PC-3 (cell line): ENCODE data around the gene RAX2. TPM values are rescaled to one million over a fixed set of nuclear protein-coding genes. Genes with fewer than 3 reads are reported as not detected.

ENCODE experiments used
- ATAC-seq: fragments of 200-7000 bp; cut with Tn5 transposase; 2 replicates; pipeline ENCODE4 v1.9.1; 2020; ENCODE audit warnings: mild to moderate bottlenecking, moderate library complexity
- BruUV-seq: library from RNA; stranded (reverse); fragments of 400-500 nt; replicated peaks from 2 replicates; lab custom pipeline; 2021; lab: Mats Ljungman, UMichigan
- CTCF ChIA-PET: fragments of 300-600 bp; sonication (Branson Sonifier 250); formaldehyde crosslinking; loops from one replicate; lab custom pipeline; 2022; ENCODE audit warnings: antibody characterized with exemption; lab: Charles Lee
- POLR2A ChIA-PET: fragments of 300-600 bp; sonication (Branson Sonifier 250); formaldehyde crosslinking; loops from one replicate; lab custom pipeline; 2022; ENCODE audit warnings: antibody characterized with exemption; ENCODE audit not compliant: unreplicated experiment; lab: Charles Lee
- DNase-seq: peaks from one replicate; pipeline ENCODE4 v3.0.0-alpha.2; 2015
- H2AFZ ChIP-seq: fragments of 300-600 bp; sonication (generic); 2 replicates; pipeline ENCODE4 v1.6.0; 2016; ENCODE audit warnings: antibody characterized with exemption, low read length
- H3F3A ChIP-seq: fragments of 300-600 bp; sonication (generic); one replicate; pipeline ENCODE4 v1.6.0; 2017; ENCODE audit warnings: antibody characterized with exemption, low read length, control low read depth, mild to moderate bottlenecking; ENCODE audit not compliant: unreplicated experiment
- H3K27ac ChIP-seq: fragments of 300-600 bp; sonication (generic); 2 replicates; pipeline ENCODE4 v1.5.1; 2016; ENCODE audit warnings: mild to moderate bottlenecking, low read length
- H3K27me3 ChIP-seq: fragments of 300-600 bp; sonication (generic); 2 replicates; pipeline ENCODE4 v1.6.1; 2016; ENCODE audit warnings: low read length, mixed read lengths
- H3K36me3 ChIP-seq: fragments of 300-600 bp; sonication (generic); 2 replicates; pipeline ENCODE4 v1.6.1; 2016; ENCODE audit warnings: low read depth, mixed run types, low read length, mixed read lengths
- H3K4me1 ChIP-seq: fragments of 300-600 bp; sonication (generic); 2 replicates; pipeline ENCODE4 v1.5.1; 2016; ENCODE audit warnings: low read length; ENCODE audit not compliant: insufficient read depth
- H3K4me2 ChIP-seq: fragments of 300-600 bp; sonication (generic); 2 replicates; pipeline ENCODE4 v1.6.0; 2016; ENCODE audit warnings: low read length
- H3K4me3 ChIP-seq: fragments of 300-600 bp; sonication (generic); 2 replicates; pipeline ENCODE4 v1.5.1; 2016; ENCODE audit warnings: mild to moderate bottlenecking, low read length, mixed read lengths
- H3K79me2 ChIP-seq: fragments of 300-600 bp; sonication (generic); 2 replicates; pipeline ENCODE4 v1.6.1; 2017; ENCODE audit warnings: low read length, mixed read lengths
- H3K9ac ChIP-seq: fragments of 300-600 bp; sonication (generic); 2 replicates; pipeline ENCODE4 v1.6.0; 2016; ENCODE audit warnings: mild to moderate bottlenecking, low read length
- H3K9me2 ChIP-seq: fragments of 300-600 bp; sonication (generic); replicated peaks from 2 replicates; pipeline ENCODE4 v1.6.1; 2016; ENCODE audit warnings: mixed run types, low read length, mixed read lengths
- H3K9me3 ChIP-seq: fragments of 300-600 bp; sonication (generic); 2 replicates; pipeline ENCODE4 v1.6.1; 2016; ENCODE audit warnings: low read length, mixed read lengths
- H4K20me1 ChIP-seq: fragments of 300-600 bp; sonication (generic); 2 replicates; pipeline ENCODE4 v1.6.1; 2016; ENCODE audit warnings: low read length, mixed read lengths
- EZH2 ChIP-seq: fragments of 300-600 bp; sonication (generic); IDR thresholded peaks from one replicate; pipeline ENCODE4 v1.6.1; 2017; ENCODE audit warnings: antibody characterized with exemption, mild to moderate bottlenecking, low read length; ENCODE audit not compliant: unreplicated experiment
- EZH2phosphoT487 ChIP-seq: fragments of 300-600 bp; sonication (generic); IDR thresholded peaks from 2 replicates; pipeline ENCODE4 v1.6.1; 2018; ENCODE audit warnings: mild to moderate bottlenecking, antibody characterized with exemption, low read length, borderline replicate concordance
- intact Hi-C: fragments of 100-400 bp; cut with micrococcal nuclease; formaldehyde crosslinking; loops from 2 replicates; pipeline ENCODE4 v1.9.0; 2023
- total RNA-seq: library from RNA; depleted of rRNA; stranded (reverse); fragments of >200 nt; gene quantifications from 2 replicates; pipeline ENCODE4 v1.2.3, GENCODE V29; 2014
- TF ChIP-seq, protein P1 (sequence below): fragments of 300-600 bp; sonication (generic); conservative IDR thresholded peaks from 2 replicates; pipeline ENCODE4 v1.5.1; 2017; ENCODE audit warnings: antibody characterized with exemption, low read depth, mild to moderate bottlenecking, low read length

The RAX2 gene
- total RNA-seq, 1 experiment from 2014 or later, result not detected

DNA sequence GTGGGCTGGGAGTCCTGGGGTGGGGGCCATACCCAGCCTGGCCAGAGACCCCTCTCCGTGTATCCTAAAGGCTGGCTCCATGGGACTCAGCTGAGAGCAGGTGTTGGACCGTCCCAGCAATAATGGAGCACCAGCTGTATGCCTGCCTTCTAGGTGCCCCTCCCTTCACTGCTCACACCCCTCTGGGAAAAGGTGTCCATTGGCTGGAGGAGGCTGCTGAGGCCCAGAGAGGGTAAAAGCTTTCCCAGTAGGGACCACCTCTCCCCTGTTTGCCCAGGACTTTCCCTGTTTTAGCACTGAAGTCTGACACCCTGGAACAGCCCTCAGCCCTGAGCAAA is 3.3 kb upstream of the RAX2 start:
- Histone ChIP-seq H2AFZ (no peak overlapping the region), H3F3A (no peaks in the 10 kb centered on the region), H3K9me3 (no peaks in the 10 kb centered on the region), H4K20me1 (no peaks in the 10 kb centered on the region), H3K4me1 (no peaks in the 10 kb centered on the region), H3K4me3 (no peak overlapping the region), H3K36me3 (no peaks in the 10 kb centered on the region), H3K27ac (no peak overlapping the region), H3K9me2 (no peaks in the 10 kb centered on the region), H3K27me3 (no peaks in the 10 kb centered on the region), H3K4me2 (no peak overlapping the region), H3K9ac (no peak overlapping the region), H3K79me2 (no peaks in the 10 kb centered on the region)
- no peak for TF ChIP-seq EZH2
- ChIA-PET CTCF (no interaction called here), POLR2A (no interaction called here)
- intact Hi-C loops, result no loop called here
- ATAC-seq (no peak), DNase-seq (no peak)
- no TSS peak for BruUV-seq

DNA sequence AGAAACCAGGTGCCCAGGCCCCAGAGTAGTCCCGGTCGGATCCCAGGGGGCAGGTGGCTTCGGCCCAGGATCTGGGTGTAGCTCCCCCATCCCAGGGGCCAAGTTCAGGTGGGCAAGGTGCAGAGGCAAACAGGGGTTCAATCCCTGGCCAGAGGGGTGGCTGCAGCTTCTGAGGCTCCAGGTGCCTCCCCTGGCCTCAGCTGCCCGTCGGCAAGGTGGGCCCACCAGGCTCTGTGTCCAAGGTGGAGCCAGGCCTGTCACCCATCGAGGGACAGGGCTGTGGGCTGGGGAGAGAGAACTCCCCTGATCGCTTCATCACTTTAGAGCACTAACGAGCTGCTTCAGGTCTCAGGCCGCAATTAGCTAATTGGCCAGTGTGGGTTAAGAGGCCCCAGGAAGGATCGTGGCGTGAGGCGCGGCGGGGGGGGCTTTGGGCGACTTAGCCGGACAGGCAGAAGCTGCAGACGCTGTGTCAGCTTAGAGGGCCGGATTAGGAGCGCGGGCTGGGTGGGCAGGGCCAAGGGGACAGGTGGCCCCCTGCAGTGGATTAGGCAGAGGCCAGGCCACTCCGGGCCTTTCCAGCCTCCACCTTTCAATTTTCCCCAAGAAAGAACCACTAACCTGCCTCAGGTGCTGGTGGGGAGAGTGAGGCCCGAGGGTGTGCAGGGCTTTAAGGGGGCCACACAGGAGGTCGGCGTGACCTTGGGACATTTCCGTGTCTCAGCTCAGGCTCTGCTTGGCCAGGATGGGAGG is 2.8 kb upstream of the RAX2 start:
- POLR2A ChIA-PET, result no interaction called here
- no peaks in the 10 kb centered on the region for H3F3A ChIP-seq
- H3K4me3 ChIP-seq, result no peak overlapping the region
- no peaks in the 10 kb centered on the region for H3K79me2 ChIP-seq
- H2AFZ ChIP-seq, result no peak overlapping the region
- no peaks in the 10 kb centered on the region for H3K36me3 ChIP-seq
- intact Hi-C loops, result no loop called here
- BruUV-seq, result no TSS peak
- TF ChIP-seq, protein P1, sequence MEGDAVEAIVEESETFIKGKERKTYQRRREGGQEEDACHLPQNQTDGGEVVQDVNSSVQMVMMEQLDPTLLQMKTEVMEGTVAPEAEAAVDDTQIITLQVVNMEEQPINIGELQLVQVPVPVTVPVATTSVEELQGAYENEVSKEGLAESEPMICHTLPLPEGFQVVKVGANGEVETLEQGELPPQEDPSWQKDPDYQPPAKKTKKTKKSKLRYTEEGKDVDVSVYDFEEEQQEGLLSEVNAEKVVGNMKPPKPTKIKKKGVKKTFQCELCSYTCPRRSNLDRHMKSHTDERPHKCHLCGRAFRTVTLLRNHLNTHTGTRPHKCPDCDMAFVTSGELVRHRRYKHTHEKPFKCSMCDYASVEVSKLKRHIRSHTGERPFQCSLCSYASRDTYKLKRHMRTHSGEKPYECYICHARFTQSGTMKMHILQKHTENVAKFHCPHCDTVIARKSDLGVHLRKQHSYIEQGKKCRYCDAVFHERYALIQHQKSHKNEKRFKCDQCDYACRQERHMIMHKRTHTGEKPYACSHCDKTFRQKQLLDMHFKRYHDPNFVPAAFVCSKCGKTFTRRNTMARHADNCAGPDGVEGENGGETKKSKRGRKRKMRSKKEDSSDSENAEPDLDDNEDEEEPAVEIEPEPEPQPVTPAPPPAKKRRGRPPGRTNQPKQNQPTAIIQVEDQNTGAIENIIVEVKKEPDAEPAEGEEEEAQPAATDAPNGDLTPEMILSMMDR, result no peak
- TF ChIP-seq EZH2phosphoT487 (no peak), EZH2 (no peak)
- H3K9ac ChIP-seq, result no peak overlapping the region
- H3K9me3 ChIP-seq, result no peaks in the 10 kb centered on the region
- CTCF ChIA-PET, result no interaction called here
- no peak overlapping the region for H3K27ac ChIP-seq
- H4K20me1 ChIP-seq, result no peaks in the 10 kb centered on the region
- ATAC-seq (no peak), DNase-seq (no peak)
- no peak overlapping the region for H3K4me2 ChIP-seq
- no peaks in the 10 kb centered on the region for H3K9me2 ChIP-seq
- no peaks in the 10 kb centered on the region for H3K4me1 ChIP-seq
- no peaks in the 10 kb centered on the region for H3K27me3 ChIP-seq

DNA sequence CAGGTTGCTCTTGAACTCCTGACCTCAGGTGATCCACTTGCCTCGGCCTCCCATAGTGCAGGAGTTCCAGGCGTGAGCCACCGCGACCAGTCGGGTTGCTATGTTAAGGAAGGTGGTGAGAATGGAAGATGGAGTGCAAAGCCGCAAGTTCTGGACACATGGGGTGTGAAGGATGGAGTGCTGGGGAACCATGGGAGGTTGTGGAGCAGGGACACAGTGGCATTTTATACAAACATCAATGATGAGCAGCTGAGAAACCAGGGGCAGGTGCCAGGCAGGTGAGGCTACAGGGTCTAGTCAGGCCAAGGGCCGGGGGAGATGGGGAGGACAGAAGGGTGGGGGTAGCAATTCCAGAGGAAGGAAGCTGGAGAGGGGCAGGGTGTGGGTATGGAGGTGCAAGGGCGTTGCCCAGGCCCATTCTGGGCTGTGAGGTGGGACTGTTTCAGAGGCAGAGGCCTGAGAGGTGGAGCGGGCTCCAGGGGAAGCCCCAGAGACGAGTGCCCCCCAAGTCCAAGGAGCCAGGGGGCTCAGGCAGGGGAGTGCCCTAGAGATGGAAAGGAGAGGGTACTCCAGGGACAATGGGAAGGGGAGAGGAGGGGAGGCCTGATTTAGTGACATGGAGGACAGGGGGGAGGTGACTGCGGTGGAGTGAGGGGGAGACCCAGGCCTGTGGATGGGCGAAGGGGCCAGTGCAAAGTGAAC is 1.9 kb upstream of the RAX2 start:
- Histone ChIP-seq H3K9me2 (no peaks in the 10 kb centered on the region), H4K20me1 (no peaks in the 10 kb centered on the region), H3F3A (no peaks in the 10 kb centered on the region), H3K27me3 (no peaks in the 10 kb centered on the region), H3K27ac (no peak overlapping the region), H2AFZ (no peak overlapping the region), H3K9me3 (no peaks in the 10 kb centered on the region), H3K4me1 (no peaks in the 10 kb centered on the region), H3K9ac (no peak overlapping the region), H3K4me3 (no peak overlapping the region), H3K79me2 (no peaks in the 10 kb centered on the region), H3K36me3 (no peaks in the 10 kb centered on the region), H3K4me2 (no peak overlapping the region)
- BruUV-seq, result no TSS peak
- CTCF ChIA-PET, result no interaction called here
- intact Hi-C loops, result no loop called here
- DNase-seq, result no peak
- no peak for TF ChIP-seq EZH2phosphoT487
- TF ChIP-seq, protein P1, result no peak
- TF ChIP-seq EZH2, result no peak
- POLR2A ChIA-PET, result no interaction called here
- no peak for ATAC-seq
